ENCODE data around the gene CD40.
A peak's percentile ranks its signal among the peaks of the same experiment; 100 is the strongest.

Gene CD40

DNA sequence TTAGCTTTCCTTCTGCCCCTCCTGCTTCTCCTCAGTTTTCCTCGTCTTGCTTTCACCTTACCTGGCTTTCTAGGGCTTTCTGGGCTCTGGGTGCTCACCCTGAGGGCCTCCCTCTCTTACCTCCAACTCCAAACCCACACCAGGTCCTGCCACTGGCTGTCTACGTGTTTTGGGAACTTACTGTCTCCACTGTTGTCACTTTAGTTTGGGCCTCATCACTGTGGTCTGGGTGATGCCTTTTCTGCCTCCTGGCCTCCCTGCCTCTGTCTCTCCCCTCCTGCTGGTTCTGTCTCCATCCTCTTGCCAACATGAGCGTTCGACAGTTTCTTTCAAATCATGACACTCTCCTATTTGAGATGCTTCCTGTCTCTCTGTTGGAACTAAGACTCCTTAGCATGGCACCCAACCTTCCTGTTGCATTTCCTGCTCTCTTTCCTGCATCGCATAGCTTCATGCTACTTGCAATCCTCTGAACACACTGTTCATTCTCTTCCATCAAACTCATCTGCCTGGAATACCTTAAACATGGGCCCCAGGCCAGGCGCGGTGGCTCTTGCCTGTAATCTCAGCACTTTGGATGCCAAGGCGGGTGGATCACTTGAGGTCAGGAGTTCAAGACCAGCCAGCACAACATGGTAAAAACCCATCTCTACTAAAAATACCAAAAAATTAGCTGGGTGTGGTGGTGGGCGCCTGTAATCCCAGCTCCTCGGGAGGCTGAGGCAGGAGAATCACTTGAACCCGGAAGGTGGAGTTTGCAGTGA is 5.5 kb downstream of the CD40 start:
- no peak for DNase-seq (ENCODE audit: low read depth)

DNA sequence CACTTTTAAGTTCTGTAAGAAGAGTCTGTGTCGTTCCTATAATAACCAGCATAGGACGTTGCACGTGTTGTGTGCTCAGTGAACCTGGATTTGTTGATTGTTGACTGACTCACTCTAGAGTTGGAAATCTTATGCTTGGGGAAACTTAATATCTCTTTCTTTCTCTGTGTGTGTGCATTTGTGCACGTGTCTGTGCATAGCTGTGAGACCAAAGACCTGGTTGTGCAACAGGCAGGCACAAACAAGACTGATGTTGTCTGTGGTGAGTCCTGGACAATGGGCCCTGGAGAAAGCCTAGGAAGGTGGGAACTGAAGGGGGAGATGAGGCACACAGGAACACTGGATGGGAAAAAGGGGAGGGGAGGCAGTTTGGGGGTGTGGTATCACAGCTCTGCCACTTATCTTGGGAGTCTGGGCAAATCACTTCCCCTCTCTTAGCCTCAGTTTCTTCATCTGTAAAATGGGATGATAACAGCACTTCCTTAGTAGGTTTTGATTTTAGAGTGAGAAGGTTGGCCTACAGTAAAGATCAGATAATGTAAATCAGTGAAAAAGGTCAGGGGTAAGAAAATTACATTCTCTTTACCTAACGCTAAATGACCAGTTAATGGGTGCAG is 8.4 kb downstream of the CD40 start:
- no peak for DNase-seq (ENCODE audit: low read depth)

DNA sequence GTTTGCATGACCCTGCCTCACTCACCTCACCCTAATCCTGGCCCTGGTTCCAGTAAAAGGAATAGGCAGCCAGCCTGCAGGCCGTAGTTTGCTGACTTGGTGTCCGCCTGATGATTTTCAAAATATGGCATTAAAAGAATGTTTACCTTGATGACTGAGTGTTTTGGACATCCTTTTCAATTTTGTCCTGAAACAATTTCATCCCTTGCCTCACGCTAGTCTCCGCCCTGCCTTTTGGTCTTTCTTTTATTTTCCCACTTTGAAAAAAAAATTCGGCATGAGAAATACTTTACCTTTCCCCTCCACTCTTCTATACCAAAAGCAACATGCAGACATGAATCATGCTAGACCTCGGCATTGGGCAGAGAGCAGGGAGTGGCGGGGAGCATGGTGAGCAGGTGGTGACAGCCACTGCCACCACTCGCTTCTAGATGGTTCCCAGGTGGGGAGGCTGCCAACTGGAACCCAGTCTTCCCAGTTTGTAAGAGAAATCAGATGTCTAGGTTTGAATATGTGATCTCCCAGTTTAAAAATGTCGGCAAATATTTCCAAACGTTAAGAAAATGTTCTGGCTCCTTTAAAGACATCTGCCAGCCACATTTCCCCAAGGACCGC is 9.4 kb downstream of the CD40 start:
- DNase-seq (ENCODE audit: low read depth): no peak

DNA sequence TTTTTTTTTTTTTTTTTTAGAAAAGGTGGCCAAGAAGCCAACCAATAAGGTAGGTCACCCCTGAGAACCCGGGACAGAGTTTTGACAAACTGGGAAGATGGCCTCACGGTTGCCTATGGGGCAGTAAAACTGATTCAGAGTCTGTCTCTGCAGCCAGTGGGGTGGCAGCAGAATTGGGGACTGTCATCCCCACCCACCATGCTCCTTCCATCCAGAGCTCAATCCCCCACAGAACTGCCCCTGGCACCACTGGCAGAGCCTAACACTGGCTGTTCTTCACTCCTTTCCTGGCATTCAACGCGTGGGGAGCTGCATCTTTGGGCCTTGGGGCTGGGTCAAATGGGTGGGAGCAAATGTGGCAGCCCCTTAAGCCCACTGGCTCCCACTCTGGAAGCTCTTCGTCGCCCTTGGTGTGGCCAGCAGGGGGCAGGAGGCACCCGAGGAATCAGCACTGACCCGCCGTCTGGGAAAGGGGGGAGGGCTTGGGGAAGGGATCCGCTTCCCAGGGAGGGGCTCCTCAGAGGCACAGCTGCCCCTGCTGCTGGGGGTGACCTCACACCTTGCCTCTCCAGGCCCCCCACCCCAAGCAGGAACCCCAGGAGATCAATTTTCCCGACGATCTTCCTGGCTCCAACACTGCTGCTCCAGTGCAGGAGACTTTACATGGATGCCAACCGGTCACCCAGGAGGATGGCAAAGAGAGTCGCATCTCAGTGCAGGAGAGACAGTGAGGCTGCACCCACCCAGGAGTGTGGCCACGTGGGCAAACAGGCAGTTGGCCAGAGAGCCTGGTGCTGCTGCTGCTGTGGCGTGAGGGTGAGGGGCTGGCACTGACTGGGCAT is 10.4 kb downstream of the CD40 start:
- DNase-seq (ENCODE audit: low read depth): no peak

DNA sequence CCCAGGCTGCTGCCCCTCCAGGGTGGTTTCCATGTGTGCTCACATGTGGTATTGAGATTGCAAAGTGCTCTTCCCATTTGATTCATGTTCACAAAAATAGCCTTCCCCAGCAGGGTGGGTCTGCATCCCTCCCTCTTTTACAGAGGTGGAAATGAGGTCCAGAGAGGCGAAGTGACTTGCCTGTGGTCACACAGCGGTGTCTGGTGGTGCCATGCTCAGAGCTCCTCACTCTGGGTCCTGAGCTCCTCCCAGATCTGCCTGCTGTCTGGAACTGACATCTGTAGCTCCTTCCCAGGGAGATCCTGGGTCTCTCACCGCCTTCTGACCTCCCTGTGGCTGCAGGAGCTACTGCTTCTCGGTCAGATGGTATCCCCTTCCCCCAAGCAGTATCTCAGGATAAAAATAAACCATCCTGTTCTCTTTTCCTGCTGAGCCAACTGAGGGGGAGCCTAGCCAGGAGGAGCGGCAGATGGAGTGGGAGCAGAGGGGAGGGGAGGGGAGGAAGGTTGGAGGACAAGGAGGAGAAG is 11.9 kb downstream of the CD40 start:
- DNase-seq (ENCODE audit: low read depth): no peak

DNA sequence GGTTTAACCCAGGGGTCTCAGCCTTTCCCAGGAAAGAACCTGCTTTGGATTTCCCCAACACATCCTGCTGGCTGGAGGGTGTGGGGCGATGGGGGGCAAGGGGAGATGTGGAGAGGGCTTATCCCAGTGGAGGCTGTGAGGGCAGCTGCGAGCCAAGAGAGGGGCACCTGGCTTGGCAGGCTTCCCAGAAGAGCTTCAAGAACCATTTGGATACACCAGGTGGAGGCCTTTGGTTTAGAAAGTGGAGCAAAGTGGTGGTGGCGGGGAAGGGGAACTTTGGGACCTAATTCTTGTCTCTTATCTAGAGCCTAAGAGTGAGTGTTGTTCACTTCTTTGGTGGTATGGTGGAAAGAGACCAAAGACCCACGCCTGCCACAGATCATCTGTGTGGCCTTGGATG is 12.4 kb downstream of the CD40 start:
- DNase-seq (ENCODE audit: low read depth): no peak

DNA sequence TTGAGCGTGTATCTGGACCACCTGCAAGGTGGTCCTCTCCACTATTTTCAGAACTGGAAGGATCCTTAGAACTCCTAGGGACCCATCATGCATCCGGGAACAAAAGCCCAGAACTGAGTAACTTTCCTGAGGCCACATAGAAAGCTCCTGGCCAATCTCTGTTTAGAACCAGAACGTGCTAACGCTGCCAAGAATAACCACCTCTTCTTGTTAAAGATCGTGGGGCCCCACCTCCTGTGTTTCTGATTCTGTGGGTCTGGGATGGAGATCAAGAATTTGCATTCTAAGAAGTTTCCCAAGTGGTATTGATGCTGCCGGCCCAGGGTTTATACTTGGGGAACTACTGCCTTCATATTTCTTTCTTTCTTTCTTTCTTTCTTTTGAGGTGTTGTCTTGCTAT is 13.3 kb downstream of the CD40 start:
- DNase-seq (ENCODE audit: low read depth): peak; percentile 43

DNA sequence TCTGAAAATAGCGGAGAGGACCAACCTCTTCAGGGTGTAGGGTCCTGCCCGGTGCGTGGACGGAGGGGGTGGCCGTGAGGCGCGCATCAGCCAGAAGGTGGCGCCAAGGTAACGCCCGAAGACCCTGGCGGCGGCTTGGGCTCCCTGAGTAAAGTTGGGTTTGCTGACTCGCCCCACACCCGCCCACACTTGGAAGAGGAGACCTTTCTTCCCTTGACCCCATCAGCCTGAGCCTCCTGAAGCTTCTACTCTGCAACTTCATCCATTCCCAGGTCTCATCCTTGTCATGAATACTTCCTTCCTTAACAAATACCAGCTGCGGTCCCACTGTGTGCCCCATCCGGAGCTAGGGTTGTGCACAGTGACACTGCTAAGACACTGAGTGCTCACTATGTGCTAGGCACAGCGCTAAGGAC is 14.6 kb downstream of the CD40 start:
- peak; percentile 25 for DNase-seq (ENCODE audit: low read depth)

DNA sequence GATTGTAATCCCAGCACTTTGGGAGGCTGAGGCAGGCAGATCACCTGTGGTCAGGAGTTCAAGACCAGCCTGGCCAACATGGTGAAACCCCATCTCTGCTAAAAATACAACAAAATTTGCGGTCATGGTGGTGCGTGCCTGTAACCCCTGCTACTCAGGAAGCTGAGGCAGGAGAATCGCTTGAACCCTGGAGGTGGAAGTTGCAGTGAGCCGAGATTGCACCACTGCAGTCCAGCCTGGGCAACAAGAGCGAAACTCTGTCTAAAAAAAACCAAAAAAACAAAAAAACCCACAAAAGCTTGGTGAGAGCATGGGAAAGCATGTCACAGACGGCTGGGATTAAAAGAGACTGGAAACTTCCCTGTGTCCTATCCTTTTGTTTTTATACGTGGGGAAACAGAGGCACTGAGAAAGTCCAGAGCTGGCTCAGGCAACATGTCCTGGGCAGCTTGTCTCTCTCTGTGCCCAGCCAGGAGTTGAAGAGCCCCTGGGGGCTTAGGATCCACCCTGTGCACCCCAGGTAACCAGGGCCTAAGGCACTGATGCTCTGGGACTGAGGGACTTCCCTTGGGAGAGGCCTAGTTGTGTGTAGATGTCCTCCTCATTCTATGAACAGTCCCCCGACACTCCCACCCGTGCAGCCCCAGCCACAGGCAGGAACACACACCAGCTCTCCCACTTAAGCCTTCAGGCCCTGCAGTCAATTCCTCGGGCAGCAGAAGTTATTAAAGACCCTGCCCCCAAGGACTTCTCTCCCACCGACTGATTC is 16.0 kb downstream of the CD40 start:
- DNase-seq (ENCODE audit: low read depth): no peak

DNA sequence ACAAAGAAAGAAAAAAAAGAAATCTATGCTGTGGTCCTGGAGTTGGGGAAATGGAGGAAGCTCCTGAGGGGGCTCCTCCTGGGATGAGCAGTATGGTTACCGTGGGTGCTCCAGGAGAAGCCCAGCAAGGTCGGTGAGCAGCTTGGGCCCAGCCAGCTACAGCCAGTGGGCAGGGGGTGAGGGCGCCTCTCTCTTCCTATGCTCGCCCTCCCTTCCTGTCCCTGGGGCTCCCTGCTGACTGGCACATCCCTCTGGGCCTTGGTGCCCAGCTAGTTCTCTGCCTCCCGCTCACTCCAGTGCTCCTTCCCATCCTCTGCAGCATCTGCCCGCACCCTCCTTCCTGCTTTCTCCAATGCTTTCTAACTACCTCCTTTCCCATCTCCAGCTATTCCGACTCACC is 16.6 kb downstream of the CD40 start:
- DNase-seq (ENCODE audit: low read depth): no peak

DNA sequence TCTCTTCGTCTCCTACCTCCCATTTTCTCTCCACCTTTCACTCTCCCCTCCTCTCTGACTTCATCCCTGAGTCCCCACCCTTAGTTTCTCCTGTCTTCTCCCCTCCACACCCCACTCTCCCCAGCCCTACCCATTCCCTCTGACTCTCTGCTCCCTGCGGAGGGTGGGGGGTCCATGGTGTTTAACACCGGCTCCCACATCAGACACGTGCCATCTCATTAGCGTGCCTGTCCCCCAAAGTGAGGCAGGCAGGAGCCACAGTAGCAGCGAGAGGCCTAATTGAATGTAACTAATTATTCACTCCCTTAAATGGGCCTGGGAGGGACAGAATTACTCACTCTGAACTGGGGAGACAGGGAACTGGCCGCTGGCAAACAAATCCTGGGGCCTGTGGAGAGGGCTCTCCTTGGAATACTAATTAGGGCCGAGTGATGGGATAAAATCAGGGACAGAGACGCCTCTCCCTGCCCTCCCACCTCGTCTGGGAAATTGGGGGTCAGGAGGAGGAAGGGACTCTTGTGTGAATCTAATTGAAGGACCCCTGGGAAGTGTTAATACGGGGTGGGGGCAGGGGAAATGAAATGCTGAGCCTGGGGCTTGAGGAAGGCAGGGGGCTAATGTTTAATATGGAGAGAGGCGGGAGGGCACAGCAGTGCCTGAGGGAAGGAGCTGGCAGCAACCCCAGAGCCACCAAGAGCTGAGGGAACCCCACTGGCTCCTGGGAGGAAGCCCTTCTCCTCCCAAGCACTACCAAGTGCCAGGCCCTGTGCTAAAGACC is 17.9 kb downstream of the CD40 start:
- DNase-seq (ENCODE audit: low read depth): no peak

DNA sequence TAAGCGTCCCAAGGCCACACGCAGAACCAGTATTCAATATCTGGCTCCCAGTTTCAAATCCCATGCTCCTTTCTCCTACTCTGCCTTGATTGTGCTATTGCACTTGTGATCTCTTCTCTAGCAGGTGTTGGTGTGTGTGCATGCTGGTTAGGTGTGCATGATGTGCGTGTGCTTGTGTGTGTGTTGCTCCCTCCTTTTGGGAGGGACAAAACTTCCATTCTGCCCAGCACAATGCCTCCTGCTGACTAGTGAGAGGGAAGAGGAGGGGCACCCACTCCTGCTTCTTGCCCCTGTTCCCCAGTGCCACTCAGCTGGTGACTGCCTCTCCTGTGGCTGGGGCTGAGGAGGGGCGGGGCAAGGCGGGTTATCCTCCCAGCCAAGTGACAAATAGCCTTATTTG is 19.7 kb downstream of the CD40 start:
- no peak for DNase-seq (ENCODE audit: low read depth)

DNA sequence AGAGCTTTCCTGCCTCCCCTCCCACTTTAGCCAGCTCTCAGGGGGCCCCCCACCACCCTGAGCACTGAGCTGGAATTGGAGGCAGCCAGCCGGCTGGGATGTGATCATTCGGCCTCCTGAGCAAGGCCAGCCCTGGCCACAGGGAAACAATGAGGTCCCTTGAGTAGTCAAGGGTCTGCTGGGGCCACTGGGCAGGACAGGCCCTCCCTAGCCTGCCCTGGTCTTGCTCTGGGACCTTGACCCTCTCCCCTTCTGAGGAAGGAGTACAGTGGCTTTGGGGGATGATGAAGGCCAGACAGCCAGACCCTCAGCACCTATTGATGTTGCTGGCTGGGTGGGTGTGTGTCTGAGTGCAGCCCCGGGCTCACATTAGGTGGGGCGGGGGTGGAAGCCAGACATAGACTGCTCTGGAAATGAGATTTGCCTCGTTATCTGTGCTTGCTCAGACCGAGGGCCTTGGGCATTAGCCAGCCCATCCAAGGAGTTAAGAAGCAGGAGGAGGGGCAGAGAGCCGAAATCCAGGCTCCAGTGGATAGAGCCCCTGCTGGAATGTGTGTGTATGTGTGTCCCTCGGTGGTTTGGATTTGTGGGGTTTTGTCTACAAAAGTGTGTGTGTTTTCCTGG is 21.3 kb downstream of the CD40 start:
- DNase-seq (ENCODE audit: low read depth): no peak

DNA sequence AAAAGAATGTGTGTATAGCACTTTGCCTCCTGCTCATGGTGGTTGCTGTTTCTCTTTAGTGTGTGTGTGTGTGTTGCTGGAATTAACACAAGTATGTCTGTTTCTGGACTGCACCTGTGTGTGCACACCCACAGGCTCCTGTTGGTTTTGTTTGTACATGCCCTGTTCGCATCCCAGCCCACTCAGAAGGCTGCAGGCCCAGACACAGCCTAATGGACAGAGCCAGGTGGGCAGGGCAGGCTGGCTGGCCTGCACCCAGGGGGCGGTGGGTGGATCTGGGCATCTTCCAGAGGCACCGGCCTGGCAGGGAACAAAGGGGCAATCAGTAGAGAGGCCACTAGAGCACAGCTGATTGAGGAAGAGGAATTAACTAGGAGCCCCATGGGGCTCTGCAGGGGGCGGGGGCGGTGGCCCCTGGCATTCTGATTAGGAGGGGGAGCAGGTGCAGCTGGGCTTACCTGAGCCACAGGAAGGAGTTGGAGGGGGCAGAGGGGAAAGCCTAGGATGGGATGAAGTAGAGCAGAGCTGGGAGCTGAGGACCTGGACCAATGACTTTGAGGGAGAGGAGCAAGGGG is 21.9 kb downstream of the CD40 start:
- no peak for DNase-seq (ENCODE audit: low read depth)

DNA sequence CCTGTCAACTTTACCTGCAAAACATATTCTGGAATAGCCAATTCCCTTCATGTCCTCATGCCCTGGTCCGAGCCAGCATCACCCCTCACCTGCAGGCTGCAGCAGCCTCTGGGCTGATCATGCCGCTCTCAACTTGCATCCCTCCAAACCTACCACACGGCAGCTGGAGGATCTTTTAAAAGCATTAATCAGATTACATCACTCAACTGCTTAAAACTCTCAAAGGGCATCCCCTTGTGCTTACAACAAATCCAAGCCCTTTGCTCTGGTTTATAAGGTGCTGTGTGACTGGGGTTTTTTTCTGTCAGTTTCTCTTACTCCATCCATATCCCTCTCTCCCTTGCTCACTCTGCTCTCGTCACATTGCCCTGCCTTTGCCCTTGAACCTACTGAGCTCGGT is 24.0 kb downstream of the CD40 start:
- DNase-seq (ENCODE audit: low read depth): no peak

DNA sequence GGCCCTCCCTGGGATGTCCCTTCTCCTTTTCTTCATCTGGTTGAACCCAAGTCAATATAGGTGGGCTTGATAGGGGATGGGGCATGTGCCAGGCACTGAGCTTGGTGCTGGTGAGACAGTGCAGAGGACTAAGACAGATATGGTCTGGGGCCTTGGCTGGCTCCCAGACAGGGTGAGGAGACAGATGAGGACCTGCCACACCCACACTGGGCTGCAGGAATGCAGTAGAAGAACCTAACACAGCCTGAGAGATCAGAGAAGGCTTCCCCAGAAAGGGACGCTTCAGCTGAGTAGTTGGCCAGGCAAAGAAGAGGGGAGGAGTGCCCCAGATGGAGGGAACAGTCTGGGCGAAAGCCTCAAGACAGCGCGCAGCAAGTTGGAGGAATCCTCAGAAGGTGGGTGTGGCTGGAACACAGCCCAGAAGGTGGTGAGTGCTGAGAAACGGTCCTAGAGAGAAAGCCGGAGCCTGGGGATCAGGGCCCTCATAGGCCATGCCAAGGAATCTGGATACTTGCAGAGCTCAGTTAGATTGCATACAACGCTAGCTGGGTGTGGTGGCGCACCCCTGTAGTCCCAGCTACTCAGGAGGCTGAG is 26.4 kb downstream of the CD40 start:
- no peak for DNase-seq (ENCODE audit: low read depth)

DNA sequence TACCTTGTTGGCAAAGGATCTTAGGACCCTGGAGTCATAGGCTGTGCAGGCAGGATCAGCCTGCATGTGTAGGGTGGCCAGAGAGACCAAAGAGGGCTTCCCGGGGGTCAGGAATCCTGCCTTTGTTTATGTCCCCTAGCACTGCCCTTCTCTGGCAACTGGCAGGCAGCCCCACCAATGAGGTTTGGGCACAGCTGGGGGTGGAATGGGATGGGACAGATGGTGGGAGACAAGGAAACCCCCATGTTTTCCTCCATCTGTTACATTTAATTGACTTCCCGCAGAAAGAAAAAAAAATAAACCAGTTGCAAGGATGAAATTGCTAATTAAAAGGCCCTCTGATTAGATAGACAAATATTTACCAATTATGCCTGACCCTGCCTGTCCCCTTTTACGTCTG is 27.6 kb downstream of the CD40 start:
- no peak for DNase-seq (ENCODE audit: low read depth)

DNA sequence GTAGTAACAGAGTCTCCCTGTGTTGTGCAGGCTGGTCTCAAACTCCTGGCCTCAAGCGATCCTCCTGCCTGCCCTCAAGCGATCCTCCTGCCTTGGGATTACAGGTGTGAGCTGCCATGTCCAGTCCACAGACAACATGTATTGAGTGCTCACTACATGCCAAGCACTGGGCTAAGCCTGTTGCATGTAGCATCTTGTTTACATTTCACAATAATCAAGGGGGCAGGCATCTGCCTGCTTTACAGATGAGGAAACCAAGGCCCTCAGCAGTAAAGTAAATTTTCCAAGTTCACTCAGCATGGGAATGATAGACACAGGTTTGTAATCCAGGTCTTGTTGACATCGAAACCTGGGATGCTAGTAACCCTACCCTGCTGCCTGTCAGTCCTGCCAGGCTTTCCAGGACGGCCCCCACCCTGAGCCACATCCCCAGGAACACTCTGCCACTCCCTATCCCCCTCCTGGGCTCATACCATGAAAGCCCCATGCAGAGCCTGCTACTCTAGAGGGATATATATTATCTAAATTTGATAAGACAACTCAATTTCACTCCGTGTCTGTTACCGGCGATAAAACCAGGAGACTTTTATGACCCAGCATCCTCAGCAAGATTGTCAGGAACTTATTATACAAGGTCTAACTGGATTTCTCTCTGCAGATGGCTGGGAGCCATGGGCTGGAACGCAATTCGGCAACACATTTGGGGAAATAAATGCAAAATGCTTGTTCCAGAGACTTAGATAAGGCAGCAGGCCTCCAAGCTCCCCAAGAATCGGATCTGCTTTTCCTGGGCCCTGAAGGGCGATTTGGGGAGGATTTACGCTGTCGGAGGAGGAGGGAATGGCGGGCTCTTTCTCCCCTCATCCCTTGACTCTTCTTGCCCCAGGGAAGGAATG is 30.4 kb downstream of the CD40 start:
- DNase-seq (ENCODE audit: low read depth): no peak

DNA sequence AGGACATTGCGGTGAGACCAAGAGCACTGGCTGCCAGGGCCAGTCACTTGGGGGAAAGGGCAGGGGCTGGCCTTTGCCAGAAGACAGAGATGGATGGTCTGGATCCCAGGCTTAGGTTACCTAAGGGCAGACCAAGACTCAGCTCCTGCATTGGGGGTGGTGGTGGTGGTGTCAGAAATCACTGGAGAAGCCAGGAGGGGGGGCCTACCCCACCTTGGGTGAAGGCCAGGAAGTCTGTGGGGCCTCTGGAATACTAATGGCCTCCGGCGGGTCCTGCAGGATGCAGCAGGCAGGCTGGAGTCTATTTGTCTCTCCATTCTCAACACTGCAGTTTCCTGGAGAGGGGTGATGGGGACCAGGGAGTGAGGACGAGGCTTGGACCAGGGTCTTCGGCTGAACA is 32.8 kb downstream of the CD40 start:
- DNase-seq (ENCODE audit: low read depth): no peak
